GM06990 (cell line): Measurements from ENCODE around the gene GABBR2.

Experiments
- DNase-seq: peaks from one replicate; pipeline ENCODE4 v3.0.0-alpha.2; 2011; ENCODE audit not compliant: insufficient read length; ENCODE audit errors: extremely low read depth
- H3K27me3 ChIP-seq: replicated peaks from 2 replicates; pipeline ENCODE4 v1.6.0; 2011; ENCODE audit warnings: low read length; ENCODE audit not compliant: control insufficient read depth, insufficient read depth
- H3K36me3 ChIP-seq: 2 replicates; pipeline ENCODE4 v1.5.1; 2011; ENCODE audit warnings: low read length; ENCODE audit not compliant: control insufficient read depth, insufficient read depth
- H3K4me3 ChIP-seq: replicated peaks from 2 replicates; pipeline ENCODE4 v1.5.1; 2011; ENCODE audit warnings: low read depth, mild to moderate bottlenecking, control low read depth, low read length
- TF ChIP-seq, protein P1 (sequence below): IDR thresholded peaks from 2 replicates; pipeline ENCODE4 v1.5.1; 2011; ENCODE audit warnings: low read length, control low read depth, mild to moderate bottlenecking, inconsistent platforms; ENCODE audit not compliant: insufficient read depth, poor library complexity, severe bottlenecking

The GABBR2 gene

DNA sequence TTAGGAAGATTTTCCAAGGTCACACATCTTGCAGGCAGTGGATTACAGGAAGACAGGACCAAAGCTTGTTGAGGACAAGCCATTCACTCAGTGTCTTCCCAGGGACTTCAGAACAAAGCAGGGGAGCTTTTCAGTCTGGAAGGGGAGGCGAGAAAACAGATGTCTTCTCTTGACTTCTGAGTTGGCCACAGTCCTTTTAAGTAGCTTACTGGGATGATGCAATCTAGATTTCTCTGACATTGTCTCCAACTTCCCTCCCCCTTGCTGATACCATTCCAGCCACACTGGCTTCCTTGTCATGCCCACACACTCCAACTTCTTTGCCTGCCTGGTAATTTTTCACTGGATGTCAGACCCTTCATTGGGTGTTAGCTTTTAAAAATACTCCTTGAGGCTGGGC is 279.1 kb downstream of the GABBR2 start:
- H3K4me3 ChIP-seq, result no peak overlapping the region
- no peak for DNase-seq
- no peaks in the 10 kb centered on the region; the same call in 1 of the 2 replicates for H3K27me3 ChIP-seq

DNA sequence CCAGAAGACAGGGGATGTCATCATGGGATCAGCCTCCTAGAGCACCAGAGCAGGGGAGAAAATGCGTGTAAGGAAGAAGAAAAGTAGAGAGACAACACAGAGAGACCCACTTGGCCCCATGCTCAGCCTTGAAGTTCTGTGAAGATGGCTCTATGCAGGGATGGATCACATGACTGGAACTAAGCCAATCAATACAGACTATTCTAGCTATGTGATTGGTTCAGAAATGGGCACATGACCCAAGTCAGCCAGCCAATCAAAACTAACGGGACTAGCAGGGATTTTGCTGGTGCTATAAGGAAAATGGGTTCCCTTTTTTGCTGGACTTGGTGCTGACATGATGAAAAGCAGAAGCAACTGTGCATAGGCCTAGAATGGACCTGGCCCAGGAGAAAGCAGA is 280.3 kb downstream of the GABBR2 start:
- DNase-seq, result no peak
- Histone ChIP-seq H3K27me3 (no peaks in the 10 kb centered on the region; the same call in 1 of the 2 replicates), H3K36me3 (no peaks in the 10 kb centered on the region), H3K4me3 (no peak overlapping the region)
- TF ChIP-seq, protein P1, sequence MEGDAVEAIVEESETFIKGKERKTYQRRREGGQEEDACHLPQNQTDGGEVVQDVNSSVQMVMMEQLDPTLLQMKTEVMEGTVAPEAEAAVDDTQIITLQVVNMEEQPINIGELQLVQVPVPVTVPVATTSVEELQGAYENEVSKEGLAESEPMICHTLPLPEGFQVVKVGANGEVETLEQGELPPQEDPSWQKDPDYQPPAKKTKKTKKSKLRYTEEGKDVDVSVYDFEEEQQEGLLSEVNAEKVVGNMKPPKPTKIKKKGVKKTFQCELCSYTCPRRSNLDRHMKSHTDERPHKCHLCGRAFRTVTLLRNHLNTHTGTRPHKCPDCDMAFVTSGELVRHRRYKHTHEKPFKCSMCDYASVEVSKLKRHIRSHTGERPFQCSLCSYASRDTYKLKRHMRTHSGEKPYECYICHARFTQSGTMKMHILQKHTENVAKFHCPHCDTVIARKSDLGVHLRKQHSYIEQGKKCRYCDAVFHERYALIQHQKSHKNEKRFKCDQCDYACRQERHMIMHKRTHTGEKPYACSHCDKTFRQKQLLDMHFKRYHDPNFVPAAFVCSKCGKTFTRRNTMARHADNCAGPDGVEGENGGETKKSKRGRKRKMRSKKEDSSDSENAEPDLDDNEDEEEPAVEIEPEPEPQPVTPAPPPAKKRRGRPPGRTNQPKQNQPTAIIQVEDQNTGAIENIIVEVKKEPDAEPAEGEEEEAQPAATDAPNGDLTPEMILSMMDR, result no peak

More for the DNA sequence above, 279.1 kb downstream of the GABBR2 start:
- H3K36me3 ChIP-seq, result no peaks in the 10 kb centered on the region
- TF ChIP-seq, protein P1, result no peak

DNA sequence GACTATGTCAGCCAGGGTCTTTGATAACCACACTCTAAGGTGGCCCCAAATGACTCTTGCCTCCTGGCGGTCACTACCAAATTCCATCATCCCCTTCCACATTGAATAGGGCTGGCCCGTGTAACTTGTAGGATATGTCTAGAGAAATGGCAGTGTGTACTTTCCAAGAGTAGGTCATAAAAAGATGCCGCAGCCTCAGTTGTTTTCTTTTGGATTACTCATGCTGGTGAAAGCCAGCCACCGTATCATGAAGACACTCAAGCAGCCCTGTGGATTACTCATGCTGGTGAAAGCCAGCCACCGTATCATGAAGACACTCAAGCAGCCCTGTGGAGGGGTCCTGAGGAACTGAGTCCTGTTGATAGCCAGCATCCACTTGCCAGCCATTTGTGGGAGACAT is 281.2 kb downstream of the GABBR2 start:
- H3K4me3 ChIP-seq, result no peak overlapping the region
- no peaks in the 10 kb centered on the region; the same call in 1 of the 2 replicates for H3K27me3 ChIP-seq
- DNase-seq, result no peak
- TF ChIP-seq, protein P1, result no peak
- H3K36me3 ChIP-seq, result no peaks in the 10 kb centered on the region

DNA sequence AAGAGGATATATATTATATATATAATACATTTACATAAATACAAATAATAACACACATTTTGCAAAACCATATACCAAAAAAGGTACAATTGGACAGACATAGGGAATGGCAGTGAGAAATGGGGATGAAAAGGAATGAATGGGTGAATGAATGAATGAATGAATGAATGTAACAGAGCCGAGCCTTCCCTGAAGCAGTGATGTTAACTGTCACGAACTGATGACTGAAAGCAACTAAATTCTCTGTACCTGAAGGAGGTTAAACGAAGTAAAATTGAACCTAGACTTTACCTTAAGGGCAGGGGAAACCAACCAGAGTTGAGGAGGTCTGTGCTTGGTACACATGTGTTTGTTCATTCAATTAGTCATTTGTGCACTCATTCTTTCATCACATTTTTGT is 283.7 kb downstream of the GABBR2 start:
- no peaks in the 10 kb centered on the region for H3K27me3 ChIP-seq
- no peaks in the 10 kb centered on the region for H3K36me3 ChIP-seq
- H3K4me3 ChIP-seq, result no peak overlapping the region
- DNase-seq, result no peak
- TF ChIP-seq, protein P1, result no peak

DNA sequence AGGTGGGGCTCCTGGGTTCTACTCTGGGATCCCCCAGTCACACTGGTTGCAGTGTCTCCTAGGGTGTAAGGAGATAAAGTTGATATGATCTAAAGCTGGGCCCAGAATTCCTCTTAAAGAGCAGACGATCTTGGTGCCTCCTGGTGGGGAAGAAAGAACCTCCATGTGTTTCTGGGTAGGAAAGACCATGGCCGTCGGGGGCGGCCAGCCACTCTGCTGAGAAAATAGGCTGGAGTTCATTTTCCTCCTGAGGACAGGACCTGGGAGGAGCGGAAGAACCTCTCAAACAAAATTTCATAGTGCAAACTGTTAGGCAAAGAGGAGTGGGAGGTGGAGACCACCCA is 289.5 kb downstream of the GABBR2 start:
- Histone ChIP-seq H3K4me3 (no peak overlapping the region), H3K36me3 (no peaks in the 10 kb centered on the region), H3K27me3 (no peaks in the 10 kb centered on the region; the same call in 1 of the 2 replicates)
- no peak for DNase-seq
- TF ChIP-seq, protein P1, result no peak
